Activated naive CD4-positive, alpha-beta T cell treated with anti-CD3 and anti-CD28 coated beads, Interleukin-2, amount 50 U/mL, for 16 hours (primary cell): ENCODE measurements around the gene SERPINA3.
"Not testable (repeated sequence)": the region's sequence is repeated elsewhere in the genome, so short reads cannot be mapped to it uniquely, and the experiment has no call there.

ENCODE experiments used
- DNase-seq: peaks from one replicate; pipeline ENCODE4 v3.0.0-alpha.2; 2020

The SERPINA3 gene

GRCh38 chr14:94636744-94637412 lies 24.7 kb downstream of the SERPINA3 start:
- no peak for DNase-seq

GRCh38 chr14:94637814-94638213 lies 25.6 kb downstream of the SERPINA3 start:
- DNase-seq = not testable (repeated sequence)

GRCh38 chr14:94638339-94638738 lies 26.1 kb downstream of the SERPINA3 start:
- DNase-seq = no peak

GRCh38 chr14:94638961-94639817 lies 27.0 kb downstream of the SERPINA3 start:
- no peak for DNase-seq

GRCh38 chr14:94640721-94641631 lies 28.8 kb downstream of the SERPINA3 start:
- DNase-seq = no peak

GRCh38 chr14:94641632-94641955 lies 29.4 kb downstream of the SERPINA3 start:
- DNase-seq = no peak

- no peak for DNase-seq
These were observed 31.3 kb downstream of the SERPINA3 start for GRCh38 chr14:94643316-94644101.

GRCh38 chr14:94644102-94644535 lies 31.9 kb downstream of the SERPINA3 start:
- no peak for DNase-seq

- no peak for DNase-seq
These were observed 33.9 kb downstream of the SERPINA3 start for GRCh38 chr14:94646066-94646465.

- DNase-seq = no peak
These were observed 34.3 kb downstream of the SERPINA3 start for GRCh38 chr14:94646481-94646880.

- DNase-seq = no peak
These were observed 36.6 kb downstream of the SERPINA3 start for GRCh38 chr14:94648801-94649200.

GRCh38 chr14:94649543-94650443 lies 37.6 kb downstream of the SERPINA3 start:
- no peak for DNase-seq

GRCh38 chr14:94650444-94650775 lies 38.2 kb downstream of the SERPINA3 start:
- no peak for DNase-seq

GRCh38 chr14:94650806-94651805 lies 38.9 kb downstream of the SERPINA3 start:
- no peak for DNase-seq

- no peak for DNase-seq
These were observed 41.1 kb downstream of the SERPINA3 start for GRCh38 chr14:94653321-94653720.

- no peak for DNase-seq
These were observed 42.1 kb downstream of the SERPINA3 start for GRCh38 chr14:94654071-94654861.

GRCh38 chr14:94655169-94655710 lies 43.0 kb downstream of the SERPINA3 start:
- no peak for DNase-seq

- DNase-seq = no peak
These were observed 43.9 kb downstream of the SERPINA3 start for GRCh38 chr14:94656043-94656442.

- DNase-seq = no peak
These were observed 47.1 kb downstream of the SERPINA3 start for GRCh38 chr14:94659256-94659655.
